ENCODE data around the gene WWC2. TPM values are rescaled to one million over a fixed set of nuclear protein-coding genes. Genes with fewer than 3 reads are reported as not detected.

Gene WWC2
- total RNA-seq, 1 donor from 2014 or later: 39.6 TPM

- Mint-ChIP-seq H3K4me3 (peak overlapping the region; percentile 79), H3K9me3 (peaks cover 6% of the 10 kb centered on the region), H3K27ac (peak overlapping the region; percentile 76), H3K36me3 (peaks cover 4% of the 10 kb centered on the region), H3K4me1 (peaks cover 32% of the 10 kb centered on the region), H3K27me3 (ENCODE audit: insufficient read depth, low read depth) (peaks cover 4% of the 10 kb centered on the region)
- no peak overlapping the region for H3K27ac ChIP-seq
- H3K36me3 ChIP-seq: no peaks in the 10 kb centered on the region
- peaks cover 26% of the 10 kb centered on the region for H4K20me1 ChIP-seq (ENCODE audit: low read depth)
- H3K9me3 ChIP-seq (ENCODE audit: low read depth): no peaks in the 10 kb centered on the region
- TF ChIP-seq CTCF (IDR thresholded peaks at IDR 0.05) (no peak), EZH2 (IDR thresholded peaks at IDR 0.05) (peak; percentile 10)
- peak overlapping the region; percentile 69 for H3K4me3 ChIP-seq
- peak overlapping the region; percentile 82 for H2AFZ ChIP-seq (replicated peaks)
- peaks cover 39% of the 10 kb centered on the region for H3F3A ChIP-seq (ENCODE audit: low read depth)
- no peak overlapping the region for H3K9ac ChIP-seq
- H3K4me2 ChIP-seq: peak overlapping the region; percentile 85
- H3K27me3 ChIP-seq: peaks cover 14% of the 10 kb centered on the region
- peak; percentile 72 for DNase-seq (ENCODE audit: low spot score)
- H3K79me2 ChIP-seq (ENCODE audit: low read depth): peaks cover 29% of the 10 kb centered on the region
- peaks cover 29% of the 10 kb centered on the region for H3K4me1 ChIP-seq
Measured at GRCh38 chr4:183097231-183098018, 1.6 kb upstream of the WWC2 start.

GRCh38 chr4:183098019-183098722, 886 bp upstream of the WWC2 start:
- Mint-ChIP-seq H3K4me1 (peaks cover 33% of the 10 kb centered on the region), H3K9me3 (peaks cover 6% of the 10 kb centered on the region), H3K27ac (no peak overlapping the region), H3K36me3 (peaks cover 4% of the 10 kb centered on the region), H3K27me3 (ENCODE audit: insufficient read depth, low read depth) (peaks cover 4% of the 10 kb centered on the region), H3K4me3 (peak overlapping the region; percentile 85)
- H3K4me1 ChIP-seq: peaks cover 34% of the 10 kb centered on the region
- peak overlapping the region; percentile 69 for H3K4me3 ChIP-seq
- peak overlapping the region; percentile 85 for H3K4me2 ChIP-seq
- H3K79me2 ChIP-seq (ENCODE audit: low read depth): peaks cover 36% of the 10 kb centered on the region
- peak overlapping the region; percentile 96 for H3K27ac ChIP-seq
- H3K9ac ChIP-seq: peak overlapping the region; percentile 76
- TF ChIP-seq EZH2 (IDR thresholded peaks at IDR 0.05): no peak
- no peak for TF ChIP-seq EZH2phosphoT487 (IDR thresholded peaks at IDR 0.05)
- TF ChIP-seq CTCF (IDR thresholded peaks at IDR 0.05): no peak
- H2AFZ ChIP-seq (replicated peaks): peak overlapping the region; percentile 82
- peaks cover 28% of the 10 kb centered on the region for H4K20me1 ChIP-seq (ENCODE audit: low read depth)
- H3K27me3 ChIP-seq: peaks cover 14% of the 10 kb centered on the region
- H3K9me3 ChIP-seq (ENCODE audit: low read depth): no peaks in the 10 kb centered on the region
- H3K36me3 ChIP-seq: no peaks in the 10 kb centered on the region
- H3F3A ChIP-seq (ENCODE audit: low read depth): peaks cover 39% of the 10 kb centered on the region
- peak; percentile 75 for DNase-seq (ENCODE audit: low spot score)

GRCh38 chr4:183099537-183100297, 660 bp downstream of the WWC2 start:
- H3K4me3 Mint-ChIP-seq: peak overlapping the region; percentile 88
- H3K36me3 Mint-ChIP-seq: peaks cover 7% of the 10 kb centered on the region
- H3K9ac ChIP-seq: peak overlapping the region; percentile 60
- peak overlapping the region; percentile 27 for H2AFZ ChIP-seq (replicated peaks)
- peaks cover 52% of the 10 kb centered on the region for H3K79me2 ChIP-seq (ENCODE audit: low read depth)
- peaks cover 39% of the 10 kb centered on the region for H3F3A ChIP-seq (ENCODE audit: low read depth)
- H3K4me1 Mint-ChIP-seq: peaks cover 33% of the 10 kb centered on the region
- no peak overlapping the region for H3K27ac Mint-ChIP-seq
- H3K4me3 ChIP-seq: peak overlapping the region; percentile 69
- peak overlapping the region; percentile 90 for H3K4me2 ChIP-seq
- DNase-seq (ENCODE audit: low spot score): peak; percentile 83
- H3K27ac ChIP-seq: peak overlapping the region; percentile 94
- peak; percentile 36 for TF ChIP-seq CTCF (IDR thresholded peaks at IDR 0.05)
- no peak for TF ChIP-seq EZH2phosphoT487 (IDR thresholded peaks at IDR 0.05)
- no peak for TF ChIP-seq EZH2 (IDR thresholded peaks at IDR 0.05)
- no peaks in the 10 kb centered on the region for H3K9me3 ChIP-seq (ENCODE audit: low read depth)
- H4K20me1 ChIP-seq (ENCODE audit: low read depth): peaks cover 40% of the 10 kb centered on the region
- peaks cover 4% of the 10 kb centered on the region for H3K27me3 Mint-ChIP-seq (ENCODE audit: insufficient read depth, low read depth)
- peaks cover 34% of the 10 kb centered on the region for H3K4me1 ChIP-seq
- peaks cover 14% of the 10 kb centered on the region for H3K27me3 ChIP-seq
- peaks cover 6% of the 10 kb centered on the region for H3K9me3 Mint-ChIP-seq
- H3K36me3 ChIP-seq: no peaks in the 10 kb centered on the region
